HG02678 (cell line): Measurements from ENCODE around the gene MAML3.

Source experiments
- ATAC-seq: cut with Tn5 transposase; IDR thresholded peaks from one replicate; pipeline ENCODE4 v1.9.1; 2021; ENCODE audit warnings: mild to moderate bottlenecking, moderate library complexity; ENCODE audit not compliant: unreplicated experiment

The MAML3 gene

GRCh38 chr4:140102421-140102820, 51.6 kb downstream of the MAML3 start:
- ATAC-seq = no peak

GRCh38 chr4:140100771-140101170, 53.2 kb downstream of the MAML3 start:
- ATAC-seq = no peak

- ATAC-seq = no peak
Observed at GRCh38 chr4:140099983-140100382, 54.0 kb downstream of the MAML3 start.

- no peak for ATAC-seq
Observed at GRCh38 chr4:140098455-140099160, 55.4 kb downstream of the MAML3 start.

- no peak for ATAC-seq
Observed at GRCh38 chr4:140097572-140097971, 56.4 kb downstream of the MAML3 start.

GRCh38 chr4:140096921-140097320, 57.1 kb downstream of the MAML3 start:
- ATAC-seq = no peak

GRCh38 chr4:140096483-140096861, 57.5 kb downstream of the MAML3 start:
- ATAC-seq = no peak

- no peak for ATAC-seq
Observed at GRCh38 chr4:140095694-140096482, 58.1 kb downstream of the MAML3 start.

- no peak for ATAC-seq
Observed at GRCh38 chr4:140094438-140095420, 59.3 kb downstream of the MAML3 start.

- no peak for ATAC-seq
Observed at GRCh38 chr4:140092094-140092851, 61.7 kb downstream of the MAML3 start.

GRCh38 chr4:140091305-140091704, 62.7 kb downstream of the MAML3 start:
- ATAC-seq = no peak

- ATAC-seq = no peak
Observed at GRCh38 chr4:140090215-140090731, 63.7 kb downstream of the MAML3 start.

GRCh38 chr4:140089216-140089615, 64.8 kb downstream of the MAML3 start:
- no peak for ATAC-seq

GRCh38 chr4:140088323-140088967, 65.5 kb downstream of the MAML3 start:
- ATAC-seq = no peak

GRCh38 chr4:140085881-140086280, 68.1 kb downstream of the MAML3 start:
- ATAC-seq = no peak

- ATAC-seq = no peak
Observed at GRCh38 chr4:140085062-140085622, 68.8 kb downstream of the MAML3 start.

- no peak for ATAC-seq
Observed at GRCh38 chr4:140084385-140084784, 69.6 kb downstream of the MAML3 start.

GRCh38 chr4:140082391-140082755, 71.6 kb downstream of the MAML3 start:
- no peak for ATAC-seq

GRCh38 chr4:140081641-140082390, 72.2 kb downstream of the MAML3 start:
- no peak for ATAC-seq
